Choroid plexus epithelial cell (primary cell): Measurements from ENCODE around the gene PTPN2.

Source experiments
- DNase-seq: peaks from one replicate; pipeline ENCODE4 v3.0.0-alpha.2; 2010; ENCODE audit warnings: low read depth
- H3K4me3 ChIP-seq: 2 replicates; pipeline ENCODE4 v1.5.1; 2011; ENCODE audit warnings: low read depth, mild to moderate bottlenecking, control low read depth, low read length, moderate library complexity
- CTCF ChIP-seq: conservative IDR thresholded peaks from 2 replicates; pipeline ENCODE4 v1.5.1; 2011; ENCODE audit warnings: low read depth, mild to moderate bottlenecking, control low read depth, inconsistent platforms, low read length, moderate library complexity

PTPN2 gene

GRCh38 chr18:12840382-12840781 lies 43.7 kb downstream of the PTPN2 start:
- TF ChIP-seq CTCF = no peak
- no peak overlapping the region for H3K4me3 ChIP-seq
- DNase-seq = no peak

GRCh38 chr18:12839526-12840196 lies 44.4 kb downstream of the PTPN2 start:
- DNase-seq = peak; percentile 57
- no peak for TF ChIP-seq CTCF
- H3K4me3 ChIP-seq = no peak overlapping the region

- no peak for DNase-seq
- H3K4me3 ChIP-seq = no peak overlapping the region
Measured at GRCh38 chr18:12839057-12839525, 44.9 kb downstream of the PTPN2 start.

GRCh38 chr18:12838178-12838634 lies 45.8 kb downstream of the PTPN2 start:
- peak; percentile 91 for DNase-seq
- no peak for TF ChIP-seq CTCF
- H3K4me3 ChIP-seq = peak overlapping the region; percentile 38

More at GRCh38 chr18:12839057-12839525, 44.9 kb downstream of the PTPN2 start:
- TF ChIP-seq CTCF = no peak

- no peak for TF ChIP-seq CTCF
- no peak overlapping the region for H3K4me3 ChIP-seq
- DNase-seq = peak; percentile 68
Measured at GRCh38 chr18:12837747-12838146, 46.3 kb downstream of the PTPN2 start.

- TF ChIP-seq CTCF = no peak
- no peak overlapping the region for H3K4me3 ChIP-seq
- DNase-seq = no peak
Measured at GRCh38 chr18:12836551-12836950, 47.5 kb downstream of the PTPN2 start.
